DMS 273 (cell line): ENCODE data around the gene TENM4.

Experiments used
- DNase-seq: peaks from one replicate; lab custom pipeline; 2025; ENCODE audit not compliant: unreplicated experiment; lab: John Stamatoyannopoulos, UW

Gene TENM4

DNA sequence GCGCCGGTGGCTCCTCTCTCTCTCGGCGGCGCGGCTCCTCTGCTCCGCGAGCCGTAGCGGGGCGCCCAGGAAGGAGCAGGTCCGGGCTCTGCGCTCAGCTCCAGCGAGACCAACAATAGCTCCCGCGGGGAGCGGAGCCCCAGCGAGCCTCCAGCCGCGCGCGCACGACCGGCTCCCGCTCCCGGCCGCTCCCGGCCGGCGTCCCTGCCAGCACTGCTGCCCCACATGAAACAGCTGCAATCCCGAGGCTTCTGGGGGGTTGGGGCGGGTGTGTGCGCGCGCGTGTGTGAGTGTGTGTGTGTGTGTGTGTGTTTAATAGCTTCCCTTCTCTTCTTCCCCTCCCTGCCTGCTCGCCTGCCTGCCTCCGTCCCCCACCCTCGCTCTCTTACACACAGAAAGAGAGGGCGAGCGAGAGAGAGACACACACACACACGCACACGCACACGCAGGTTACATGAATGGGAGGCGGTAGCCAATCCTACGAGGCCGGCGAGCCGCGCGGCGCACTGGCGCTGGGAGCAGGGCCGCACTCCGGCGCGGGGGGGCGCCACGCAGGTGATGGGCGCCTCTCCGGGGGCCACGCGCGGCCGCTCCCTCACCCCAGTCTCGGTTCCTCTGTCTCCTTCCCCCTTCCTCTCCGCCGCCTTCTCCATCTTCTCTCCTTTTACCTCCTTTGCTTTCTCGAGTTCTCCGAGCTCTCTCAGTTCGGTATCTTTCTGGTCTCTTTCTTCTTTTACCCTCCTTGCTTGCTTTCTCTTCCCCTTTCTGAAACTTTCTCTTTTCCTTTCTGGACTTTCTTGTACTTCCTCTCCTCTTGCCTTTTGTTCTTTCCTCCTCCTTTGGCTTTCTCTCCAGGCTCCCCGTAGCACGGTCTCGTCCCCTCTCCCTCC, at the start of gene TENM4:
TSS of gene TENM4 (minus strand) at position 460 of the 890 bp plus-strand sequence. CDS start 371,086 bp downstream, outside the sequence.
- peak; percentile 80 for DNase-seq

- no peak for DNase-seq
These were observed 47.5 kb upstream of the TENM4 start for GRCh38 chr11:79488286-79488685.

- DNase-seq: no peak
These were observed 46.6 kb upstream of the TENM4 start for GRCh38 chr11:79487412-79487811.

- no peak for DNase-seq
These were observed 45.6 kb upstream of the TENM4 start for GRCh38 chr11:79486242-79486984.

DNA sequence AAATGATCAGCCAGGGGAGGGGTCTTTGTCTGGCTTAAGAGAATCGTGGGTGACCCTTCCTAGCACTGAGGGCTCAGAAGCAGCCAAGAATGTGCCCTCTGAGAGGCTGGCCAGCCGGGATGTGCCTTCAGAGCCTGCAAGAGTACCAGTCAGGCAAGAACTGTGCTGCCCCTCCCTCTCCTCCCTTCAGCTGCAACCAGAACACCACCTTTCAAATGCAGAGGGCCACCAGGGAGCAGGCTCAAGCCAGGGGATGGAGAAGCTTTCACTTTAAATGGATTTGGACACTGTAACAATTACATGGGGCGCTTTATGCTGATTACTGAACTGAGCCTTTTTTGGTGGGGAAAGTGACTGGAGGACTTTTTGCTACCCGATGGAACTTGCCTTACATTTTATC, 44.9 kb upstream of the TENM4 start:
- no peak for DNase-seq

- DNase-seq: no peak
These were observed 44.0 kb upstream of the TENM4 start for GRCh38 chr11:79484872-79485271.

DNA sequence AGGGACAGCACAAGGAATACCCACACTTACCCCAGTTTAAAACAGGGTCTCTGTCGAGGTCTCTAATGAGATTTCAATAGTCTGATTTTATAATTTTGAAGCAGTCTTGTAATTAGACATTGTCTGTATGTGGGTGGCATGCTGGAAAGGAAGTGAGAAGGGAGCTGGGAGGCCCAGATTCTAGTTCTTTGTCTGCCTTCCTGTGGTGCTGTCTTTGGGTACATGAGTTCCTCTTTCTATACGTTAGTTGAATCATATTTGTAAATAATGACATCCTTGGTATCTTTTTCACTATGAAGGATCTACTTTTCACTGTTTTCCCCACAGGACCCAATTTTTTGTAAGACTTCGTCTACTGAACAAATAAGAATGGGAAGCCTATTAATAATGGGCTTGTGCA, 42.0 kb upstream of the TENM4 start:
- DNase-seq: no peak

DNA sequence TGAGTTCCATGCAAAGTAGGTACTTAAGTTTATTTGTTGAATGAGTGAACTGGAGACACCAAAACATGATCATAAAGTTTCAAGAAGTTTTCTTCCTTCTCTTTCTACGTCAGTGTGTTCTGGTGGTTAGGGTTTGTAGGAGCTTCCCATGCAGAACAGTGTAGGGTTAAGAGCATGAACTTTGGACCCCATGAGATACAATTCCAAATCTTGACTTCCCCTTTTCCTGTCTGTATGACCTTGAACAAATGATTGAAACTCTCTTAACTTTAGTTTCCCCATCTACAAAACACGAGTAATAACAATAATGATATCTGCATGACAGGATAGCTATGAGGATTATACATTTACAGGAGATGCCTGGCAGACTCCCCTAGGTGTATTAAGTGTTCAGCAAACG, 41.0 kb upstream of the TENM4 start:
- DNase-seq: no peak

- DNase-seq: no peak
These were observed 40.0 kb upstream of the TENM4 start for GRCh38 chr11:79480864-79481263.

DNA sequence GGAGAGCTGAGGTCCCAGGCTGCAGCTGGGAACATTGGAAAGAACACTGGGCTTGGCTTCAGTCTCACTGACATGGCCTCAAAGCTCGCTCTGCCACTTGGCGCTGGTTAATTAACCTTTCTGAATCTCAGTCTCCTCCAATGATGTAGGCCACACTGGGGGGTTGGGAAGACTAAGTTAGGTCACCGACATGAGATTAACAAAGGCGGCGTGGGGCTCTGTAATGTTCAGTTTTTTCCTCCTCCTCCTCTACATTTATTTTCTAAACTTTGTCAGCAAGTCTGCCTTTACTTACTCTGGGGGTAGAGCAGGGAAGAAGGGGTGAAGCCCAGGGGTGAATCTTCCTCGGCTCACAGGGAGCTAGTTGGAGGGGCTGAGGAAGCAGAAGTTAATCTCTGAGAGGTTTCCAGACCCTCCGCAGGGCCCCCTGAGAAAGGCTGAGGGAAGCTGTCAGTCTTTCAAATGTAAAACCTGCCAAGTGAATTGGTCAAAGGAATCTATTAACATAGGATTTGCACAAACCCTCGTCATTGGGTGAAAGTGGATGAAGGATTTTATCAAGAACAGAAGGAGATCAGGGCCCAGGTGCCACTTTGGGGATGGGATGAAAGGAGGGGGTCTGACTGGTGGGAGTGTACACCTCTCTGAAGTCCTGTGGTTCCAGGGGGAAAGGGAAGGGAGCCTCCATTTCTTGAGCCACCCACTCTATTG, 32.1 kb upstream of the TENM4 start:
- DNase-seq: no peak

DNA sequence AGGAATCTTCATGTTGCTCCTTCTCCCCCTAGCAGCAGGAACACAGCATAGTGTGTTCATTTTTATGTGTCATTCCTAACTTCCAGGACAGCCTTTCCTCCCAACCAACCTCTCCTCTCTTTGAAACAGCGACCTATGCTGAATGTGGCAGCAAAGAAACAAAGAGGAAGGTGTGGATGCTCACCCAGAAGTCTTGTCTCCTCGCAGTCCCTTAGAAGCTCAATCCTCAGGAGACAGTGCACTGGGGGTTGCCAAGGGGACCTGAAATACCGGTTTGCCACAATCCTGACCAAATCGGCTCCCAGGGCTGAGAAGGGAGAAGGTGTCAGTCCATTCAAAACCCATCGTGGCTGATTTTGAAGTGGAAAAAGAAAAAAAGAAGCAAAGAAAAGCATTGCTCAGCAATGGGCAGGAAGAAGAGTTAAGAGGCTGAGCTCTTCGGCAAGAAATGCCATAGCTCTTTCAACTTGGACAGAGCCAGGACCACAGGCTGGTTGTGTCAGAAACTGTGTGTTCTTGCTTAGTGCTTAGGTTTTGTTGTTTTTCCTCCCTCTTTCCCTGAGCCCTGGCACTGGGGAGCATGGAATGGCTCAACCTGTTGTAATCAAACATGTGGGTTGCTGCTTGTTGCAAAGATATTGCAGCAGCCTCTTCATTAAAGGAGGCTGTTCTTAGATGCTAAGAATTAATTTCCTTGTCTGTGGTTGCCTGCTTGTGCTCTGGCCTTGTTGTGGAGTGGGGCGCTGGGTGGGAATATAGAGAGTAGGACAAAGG, 30.4 kb upstream of the TENM4 start:
- no peak for DNase-seq

GRCh38 chr11:79470161-79470560, 29.3 kb upstream of the TENM4 start:
- DNase-seq: no peak

GRCh38 chr11:79467761-79468160, 26.9 kb upstream of the TENM4 start:
- DNase-seq: no peak

- DNase-seq: no peak
These were observed 25.6 kb upstream of the TENM4 start for GRCh38 chr11:79466411-79466810.

DNA sequence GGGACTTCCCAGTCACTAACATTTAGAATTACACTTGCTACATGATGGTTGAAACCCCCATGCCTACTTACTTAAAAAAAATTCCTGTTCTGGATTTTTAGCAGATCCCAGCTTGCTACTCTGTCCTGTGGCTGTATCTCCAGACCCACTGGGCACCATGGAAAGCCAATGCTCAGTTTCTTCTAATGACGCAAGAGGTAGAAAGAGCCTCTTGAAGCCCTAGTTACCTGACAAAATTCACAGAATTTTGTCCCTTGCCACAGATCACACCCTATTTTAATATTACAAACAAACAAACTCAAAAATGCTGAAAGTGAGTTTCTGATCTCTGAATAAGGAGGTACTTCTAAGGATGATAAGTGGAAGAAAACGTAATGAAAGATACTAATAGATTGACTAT, 24.3 kb upstream of the TENM4 start:
- DNase-seq: no peak

DNA sequence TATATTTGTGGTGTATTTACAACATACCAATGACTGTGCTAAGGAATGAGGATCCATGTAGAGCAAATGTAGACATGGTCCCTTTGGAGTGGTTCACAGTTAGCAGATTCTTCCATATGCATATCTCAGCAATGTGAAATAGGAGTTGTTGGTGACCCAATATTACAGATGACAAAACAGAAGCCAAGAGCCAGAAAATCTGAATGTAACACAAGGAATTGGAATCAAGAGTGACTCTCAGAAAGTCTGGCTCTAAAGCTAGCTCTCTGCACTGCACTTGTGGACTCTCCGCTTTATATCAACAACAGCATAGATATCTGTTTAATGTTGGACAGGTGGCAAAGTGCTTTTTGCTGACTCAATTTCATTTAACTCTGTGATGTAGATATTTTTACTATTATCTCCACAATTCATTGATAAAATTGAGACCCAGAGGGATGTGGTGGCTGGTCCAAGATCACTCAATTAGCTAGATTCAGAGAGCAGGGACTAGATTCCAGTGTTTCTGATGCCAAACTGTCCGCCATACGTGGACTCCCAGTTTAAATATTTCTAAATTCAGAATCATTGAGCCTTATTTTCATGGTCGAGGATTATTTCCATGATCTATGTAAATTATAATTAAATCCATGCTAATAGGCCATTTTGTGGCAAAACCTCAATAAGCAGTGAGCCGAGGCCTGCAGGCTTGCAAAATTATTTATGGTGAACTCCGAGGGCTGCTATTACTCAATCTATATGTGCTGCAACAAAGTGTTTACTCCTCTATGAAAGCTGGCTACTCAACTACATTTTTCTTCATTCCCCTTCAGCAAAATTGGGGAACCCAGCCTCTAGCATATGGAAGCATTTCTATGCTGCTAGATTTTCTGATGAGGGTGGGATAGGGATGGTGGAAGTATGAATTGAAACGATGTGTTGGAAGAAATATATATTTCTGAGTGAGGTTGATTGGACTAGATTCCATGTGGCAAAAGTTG, 21.1 kb upstream of the TENM4 start:
- no peak for DNase-seq

GRCh38 chr11:79461144-79461543, 20.3 kb upstream of the TENM4 start:
- peak; percentile 57 for DNase-seq

DNA sequence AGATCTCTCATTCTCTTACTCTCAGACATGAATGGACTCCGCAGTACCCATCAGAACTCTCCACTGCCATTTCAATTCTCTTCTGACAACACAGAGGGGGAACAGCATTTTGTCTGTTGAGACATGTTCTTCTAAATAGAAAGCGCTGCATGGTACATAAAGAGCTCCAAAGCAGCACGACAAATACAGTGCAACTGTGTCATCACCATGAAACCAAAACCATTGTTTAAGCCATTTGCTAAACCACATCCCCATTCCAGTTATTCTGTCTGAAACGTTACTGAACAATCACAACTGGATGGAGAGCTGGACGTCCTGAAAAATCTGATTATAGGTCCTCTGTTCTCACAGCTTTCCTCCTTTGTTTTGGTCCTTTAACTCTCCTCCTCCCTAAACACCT, 17.9 kb upstream of the TENM4 start:
- no peak for DNase-seq

GRCh38 chr11:79456501-79456900, 15.7 kb upstream of the TENM4 start:
- DNase-seq: no peak

- DNase-seq: no peak
These were observed 12.8 kb upstream of the TENM4 start for GRCh38 chr11:79453617-79454016.
